GM21360 (cell line): ENCODE results near the gene PALM3.
"Not testable (repeated sequence)": the region's sequence is repeated elsewhere in the genome, so short reads cannot be mapped to it uniquely, and the experiment has no call there.

Experiments used
- ATAC-seq: cut with Tn5 transposase; IDR thresholded peaks from one replicate; pipeline ENCODE4 v1.9.1; 2021; ENCODE audit warnings: mild to moderate bottlenecking, moderate library complexity; ENCODE audit not compliant: unreplicated experiment

The PALM3 gene

GRCh38 chr19:14035159-14035558 lies 26.7 kb downstream of the PALM3 start:
- not testable (repeated sequence) for ATAC-seq

DNA sequence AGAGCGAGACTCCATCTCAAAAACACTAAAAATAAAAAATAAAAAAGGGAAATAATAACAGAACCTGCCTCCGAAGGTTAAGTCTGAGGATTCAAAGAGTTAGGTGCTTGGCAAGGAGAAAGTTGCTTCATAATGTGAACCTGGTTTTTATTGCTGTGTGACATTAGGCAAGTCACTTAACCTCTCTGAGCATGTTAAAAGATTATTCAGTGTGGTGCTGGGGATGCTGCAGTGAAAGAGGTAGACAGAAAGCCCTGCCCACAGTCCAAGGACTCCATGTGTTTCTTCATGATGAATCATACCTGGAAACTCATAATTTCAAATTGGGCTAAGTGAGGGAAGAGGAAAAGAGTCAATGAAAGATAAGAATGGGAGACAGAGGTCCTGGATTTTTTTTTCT lies 27.9 kb downstream of the PALM3 start:
- no peak for ATAC-seq

DNA sequence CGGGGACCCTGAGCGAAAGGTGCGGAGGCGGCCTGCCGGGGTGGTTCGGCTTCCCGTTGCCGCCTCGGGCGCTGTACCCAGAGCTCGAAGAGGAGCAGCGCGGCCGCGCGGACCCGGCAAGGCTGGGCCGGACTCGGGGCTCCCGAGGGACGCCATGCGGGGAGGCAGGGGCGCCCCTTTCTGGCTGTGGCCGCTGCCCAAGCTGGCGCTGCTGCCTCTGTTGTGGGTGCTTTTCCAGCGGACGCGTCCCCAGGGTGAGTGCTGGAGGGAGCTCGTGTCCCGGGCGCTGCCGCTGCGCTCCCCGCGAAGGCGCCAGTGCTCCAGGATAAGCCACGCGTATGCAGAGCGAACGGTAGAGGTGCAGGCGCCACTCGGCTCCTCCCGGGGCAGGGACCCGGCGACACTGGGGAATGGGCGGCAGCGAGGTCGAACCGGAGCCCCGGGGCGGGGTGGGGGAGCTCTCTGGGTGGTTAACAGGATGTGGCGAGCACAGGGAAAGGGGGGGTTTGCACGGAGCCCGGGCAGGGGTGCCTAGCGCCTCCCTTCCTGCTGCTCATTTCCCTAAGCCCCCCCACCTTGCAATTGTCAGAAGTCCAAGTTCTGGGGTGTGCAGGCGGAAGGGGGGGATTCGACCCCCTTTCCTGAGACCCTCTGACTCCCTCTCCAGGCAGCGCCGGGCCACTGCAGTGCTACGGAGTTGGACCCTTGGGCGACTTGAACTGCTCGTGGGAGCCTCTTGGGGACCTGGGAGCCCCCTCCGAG lies 30.0 kb downstream of the PALM3 start, which contains the start of gene IL27RA:
IL27RA (plus strand) TSS at position 44 of the 762 bp plus-strand sequence; CDS start at position 155, 111 bp downstream.
- no peak for ATAC-seq

DNA sequence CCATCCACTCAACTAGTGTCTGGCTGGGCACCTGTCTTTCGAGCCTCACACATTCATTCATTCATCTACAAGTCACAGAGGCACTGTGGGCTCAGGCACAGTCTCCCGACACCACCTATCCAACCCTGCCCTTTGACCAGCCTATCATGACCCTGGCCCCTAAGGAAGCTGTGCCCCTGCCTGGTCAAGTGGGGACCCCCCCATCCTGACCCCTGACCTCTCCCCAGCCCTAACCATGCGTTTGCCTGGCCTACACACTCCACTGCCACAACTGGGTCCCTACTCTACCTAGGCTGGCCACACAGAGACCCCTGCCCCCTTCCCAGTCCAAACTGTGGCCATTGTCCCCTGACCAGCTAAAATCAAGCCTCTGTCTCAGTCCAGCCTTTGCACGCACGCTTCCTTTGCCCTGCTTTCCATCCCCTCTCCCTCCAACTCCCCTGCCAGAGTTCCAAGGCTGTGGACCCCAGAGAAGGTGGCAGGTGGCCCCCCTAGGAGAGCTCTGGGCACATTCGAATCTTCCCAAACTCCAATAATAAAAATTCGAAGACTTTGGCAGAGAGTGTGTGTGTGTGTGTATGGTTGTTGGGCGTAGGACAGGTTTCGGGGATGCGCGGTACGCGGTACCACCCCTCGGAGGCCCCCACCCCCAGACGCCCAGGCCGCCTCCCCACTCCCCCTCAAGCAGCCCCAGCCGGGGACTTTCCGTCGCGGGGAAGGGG lies 30.7 kb downstream of the PALM3 start:
- no peak for ATAC-seq

DNA sequence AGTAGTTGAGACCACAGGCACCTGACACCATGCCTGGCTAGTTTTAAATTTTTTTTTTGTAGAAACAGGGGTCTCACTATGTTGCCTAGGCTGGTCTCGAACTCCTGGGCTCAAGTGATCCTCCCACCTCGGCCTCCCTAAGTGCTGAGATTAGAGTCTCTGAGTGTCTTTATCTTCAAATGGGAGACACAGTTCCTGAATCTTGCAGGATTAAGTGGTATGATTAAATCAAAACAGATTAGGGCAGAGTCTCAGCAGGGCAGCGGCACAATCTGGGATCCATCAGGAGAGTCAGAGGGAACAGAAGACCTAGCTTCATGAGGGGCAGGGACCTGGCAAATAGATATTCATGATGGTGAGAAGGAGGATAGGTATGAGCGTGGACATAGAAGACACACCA lies 33.0 kb downstream of the PALM3 start:
- ATAC-seq, result no peak

- no peak for ATAC-seq
Measured at GRCh38 chr19:14027856-14028450, 33.9 kb downstream of the PALM3 start, which contains the start of gene RLN3. RLN3 (plus strand) TSS chr19:14028148; CDS start chr19:14028205, 57 bp downstream.

DNA sequence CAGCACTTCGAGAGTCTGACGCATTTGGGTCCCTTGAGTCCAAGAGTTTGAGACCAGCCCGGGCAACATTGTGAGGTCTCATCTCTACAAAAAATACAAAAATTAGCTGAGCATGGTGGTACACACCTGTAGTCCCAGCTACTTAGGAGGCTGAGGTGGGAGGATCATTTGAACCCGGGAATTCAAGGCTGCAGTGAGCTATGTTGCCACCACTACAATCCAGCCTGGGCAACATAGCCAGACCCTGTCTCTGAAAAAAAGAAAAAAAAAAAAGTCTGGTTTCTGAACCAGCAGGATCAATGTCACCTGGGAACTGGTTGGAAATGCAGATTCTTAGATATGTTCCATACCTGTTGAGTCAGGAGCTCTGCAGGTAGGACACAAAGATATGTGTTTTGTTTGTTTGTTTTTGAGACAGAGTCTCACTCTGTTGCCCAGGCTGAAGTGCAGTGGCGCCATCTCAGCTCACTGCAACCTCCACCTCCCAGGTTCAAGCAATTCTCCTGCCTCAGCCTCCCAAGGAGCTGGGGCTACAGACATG lies 35.2 kb downstream of the PALM3 start:
- not testable (repeated sequence) for ATAC-seq

DNA sequence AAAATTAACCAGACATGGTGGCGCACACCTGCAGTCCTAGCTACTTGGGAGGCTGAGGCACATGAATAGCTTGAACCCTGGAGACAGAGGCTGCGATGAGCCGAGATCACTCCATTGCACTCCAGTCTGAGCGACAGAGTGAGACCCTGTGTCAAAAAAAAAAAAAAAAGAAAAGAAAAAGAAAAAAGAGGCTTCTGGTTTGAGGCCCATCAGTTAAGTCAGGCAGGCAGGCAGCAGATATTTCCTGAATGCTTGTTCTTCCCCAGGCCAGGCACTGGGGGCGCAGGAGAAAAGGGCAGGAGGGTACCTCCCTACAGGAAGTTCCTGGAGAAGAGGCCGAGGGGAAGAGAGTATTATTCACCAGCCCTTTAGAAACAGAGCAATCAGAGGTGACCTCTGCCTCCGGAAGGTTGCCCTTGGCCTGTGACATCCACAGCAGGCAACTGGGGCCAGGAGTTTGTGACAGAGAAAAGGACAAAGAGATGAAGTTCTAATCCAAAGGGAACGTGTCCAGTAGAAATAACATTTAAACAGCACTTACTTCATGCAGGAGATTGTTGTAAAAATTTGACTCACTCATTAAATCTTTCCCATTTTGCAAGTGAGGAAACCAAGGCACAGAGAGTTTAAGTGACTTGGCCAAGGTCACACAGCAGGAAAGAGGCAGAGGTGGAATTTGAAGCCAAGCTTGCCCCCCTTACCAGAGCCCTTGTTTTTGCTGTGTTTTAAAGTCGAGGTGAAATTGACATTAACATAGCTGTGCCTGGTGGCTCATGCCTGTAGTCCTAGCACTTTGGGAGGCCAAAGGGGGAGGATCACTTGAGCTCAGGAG lies 38.3 kb downstream of the PALM3 start:
- no peak for ATAC-seq

DNA sequence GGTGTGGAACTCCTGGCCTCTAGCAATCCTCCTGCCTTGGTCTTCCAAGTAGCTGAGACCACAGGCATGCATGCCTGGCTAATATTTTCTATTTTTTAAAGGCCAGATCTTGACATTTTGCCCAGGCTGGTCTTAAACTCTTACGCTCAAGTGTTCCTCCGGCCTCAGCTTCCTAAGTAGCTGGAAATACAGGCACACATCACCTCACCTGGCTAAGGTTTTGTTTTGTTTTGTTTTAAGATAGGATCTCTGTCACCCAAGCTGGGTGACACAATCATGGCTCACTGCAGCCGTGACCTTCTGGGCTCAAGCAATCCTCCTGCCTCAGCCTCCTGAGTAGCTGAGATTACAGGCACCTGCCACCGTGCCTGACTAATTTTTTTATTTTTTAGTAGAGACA lies 39.4 kb downstream of the PALM3 start:
- ATAC-seq, result no peak

GRCh38 chr19:14021474-14021873 lies 40.4 kb downstream of the PALM3 start:
- no peak for ATAC-seq

GRCh38 chr19:14019739-14020138 lies 42.1 kb downstream of the PALM3 start:
- not testable (repeated sequence) for ATAC-seq

DNA sequence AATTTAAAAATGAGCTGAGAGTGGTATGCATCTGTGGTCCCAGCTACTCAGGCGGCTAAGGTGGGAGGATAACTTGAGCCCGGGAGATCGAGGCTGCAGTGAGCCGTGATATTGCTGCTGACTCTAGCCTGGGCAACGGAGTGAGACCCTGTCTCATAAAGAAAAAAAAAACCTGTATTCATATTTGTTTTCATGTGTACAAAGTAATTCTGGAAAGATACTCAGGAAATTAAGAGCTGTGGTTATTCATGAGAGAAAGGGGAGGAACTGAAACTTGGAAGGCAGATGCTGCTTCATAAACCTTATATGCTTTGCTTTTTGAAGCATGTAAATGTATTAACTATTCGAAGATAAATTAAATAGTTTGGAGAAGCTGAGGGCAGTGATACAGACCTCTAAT lies 42.8 kb downstream of the PALM3 start:
- no peak for ATAC-seq

DNA sequence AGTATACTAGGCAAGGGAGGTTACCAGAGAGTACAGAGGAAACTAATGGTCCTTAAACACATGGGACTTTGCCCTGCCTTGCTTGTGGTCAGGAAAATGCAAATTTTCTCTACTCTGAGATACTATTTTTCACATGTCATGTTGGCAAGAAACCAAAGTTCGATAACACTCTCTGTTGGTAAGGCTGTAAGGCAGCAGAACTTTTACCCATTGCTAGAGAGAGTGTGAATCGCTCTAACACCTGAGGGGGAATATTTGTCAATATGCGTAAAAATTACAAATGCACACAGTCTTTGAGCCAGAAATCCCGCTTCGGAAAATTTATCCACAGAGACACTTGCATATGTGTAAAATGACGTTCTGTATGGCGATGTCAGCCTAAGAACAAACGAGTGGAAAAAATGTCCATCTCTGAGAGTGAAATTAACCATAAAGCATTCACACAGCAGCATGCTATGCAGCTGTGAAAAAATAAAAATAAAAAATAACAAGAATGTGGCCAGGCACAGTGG lies 46.3 kb downstream of the PALM3 start:
- peak; percentile 68 for ATAC-seq

DNA sequence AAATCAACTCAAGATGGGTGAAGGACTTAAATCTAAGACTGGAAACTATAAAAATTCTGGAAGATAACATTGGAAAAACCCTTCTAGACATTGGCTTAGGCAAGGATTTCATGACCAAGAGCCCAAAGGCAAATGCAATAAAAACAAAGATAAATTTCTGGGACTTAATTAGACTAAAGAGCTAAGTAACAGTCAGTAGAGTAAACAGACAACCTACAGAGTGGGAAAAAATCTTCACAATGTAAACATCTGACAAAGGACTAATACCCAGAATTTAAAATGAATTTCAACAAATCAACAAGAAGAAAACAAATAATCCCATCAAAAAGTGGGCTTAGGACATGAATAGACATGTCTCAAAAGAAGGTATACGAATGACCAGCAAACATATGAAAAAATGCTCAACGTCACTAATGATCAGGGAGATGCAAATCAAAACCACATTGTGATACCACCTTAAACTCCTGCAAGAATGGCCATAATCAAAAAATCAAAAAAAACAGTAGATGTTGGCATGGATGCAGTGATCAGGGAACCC lies 49.4 kb downstream of the PALM3 start:
- ATAC-seq, result no peak

DNA sequence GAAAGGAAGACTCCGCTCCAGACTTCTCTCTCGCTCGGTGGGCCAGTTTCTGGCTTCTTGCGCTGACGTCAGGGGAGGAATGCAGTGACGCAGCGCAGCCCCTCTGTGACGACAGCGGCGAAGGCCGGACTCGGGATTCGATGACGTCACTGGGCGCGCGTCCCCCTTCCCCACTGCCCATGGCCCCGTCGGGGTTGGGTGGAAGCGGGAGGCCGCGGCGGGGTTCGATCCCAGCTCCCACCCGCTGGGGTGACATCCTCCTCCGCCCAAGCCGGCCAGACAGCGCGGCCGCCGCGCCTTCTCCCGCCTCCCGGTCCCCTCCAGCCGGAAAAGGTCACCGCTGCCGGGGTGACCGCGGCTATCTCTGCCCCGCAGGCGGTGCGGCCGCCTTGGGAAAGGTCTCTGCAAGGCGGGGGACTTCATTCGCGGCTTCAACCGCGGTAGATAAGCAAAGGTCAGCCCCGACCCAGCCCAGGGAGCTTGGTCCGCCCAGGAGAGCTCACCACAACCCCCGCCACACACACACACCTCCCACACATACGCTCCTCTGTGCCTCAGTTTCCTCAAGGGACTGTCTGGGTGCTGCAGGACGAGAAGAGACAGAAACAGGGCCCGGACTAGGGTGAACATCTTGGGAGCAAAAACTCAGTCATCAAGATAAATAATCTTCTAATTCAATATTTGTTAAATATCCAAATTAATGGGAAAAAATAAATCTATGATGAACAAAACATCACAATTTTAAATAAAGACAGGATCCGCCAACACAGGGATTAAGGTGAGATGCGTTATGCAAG lies 54.9 kb downstream of the PALM3 start:
- ATAC-seq, result peak; percentile 28

- ATAC-seq, result peak; percentile 73
Measured at GRCh38 chr19:14006085-14006765, 55.7 kb downstream of the PALM3 start, which contains the start of gene RFX1. RFX1 (minus strand) TSS chr19:14006320; CDS start chr19:13993843, 12,477 bp downstream.

GRCh38 chr19:14005349-14006084 lies 56.4 kb downstream of the PALM3 start:
- ATAC-seq, result peak; percentile 40
